ENCODE data around the gene TMA7B. TPM values are rescaled to one million over a fixed set of nuclear protein-coding genes. Genes with fewer than 3 reads are reported as not detected.
"Not testable (repeated sequence)": the region's sequence is repeated elsewhere in the genome, so short reads cannot be mapped to it uniquely, and the experiment has no call there.

Gene TMA7B
- total RNA-seq, 4 donors from 2014 or later: not detected

GRCh38 chr22:39947220-39948216, 12.7 kb upstream of the TMA7B start:
- H3K9me3 ChIP-seq: no peaks in the 10 kb centered on the region
- H3K27me3 ChIP-seq: no peaks in the 10 kb centered on the region
- in situ Hi-C loops (cut with MboI; ENCODE audit: low sequenced_read_pairs in 4 of 4) (no loop called here), intact Hi-C loops (cut with DNase I; ENCODE audit: low total_unique reads) (no loop called here)
- TF ChIP-seq POLR2A (IDR thresholded peaks at IDR 0.05) (no peak), CTCF (IDR thresholded peaks at IDR 0.05 in 4 of 5, conservative IDR thresholded peaks at IDR 0.05 in 1 of 5) (no peak)
- no peak overlapping the region for H3K4me3 ChIP-seq
- no peaks in the 10 kb centered on the region for H3K4me1 ChIP-seq
- ATAC-seq (no peak), DNase-seq (no peak)
- no peaks in the 10 kb centered on the region for H3K36me3 ChIP-seq
- H3K27ac ChIP-seq: no peak overlapping the region

GRCh38 chr22:39949964-39950737, 10.0 kb upstream of the TMA7B start:
- no peaks in the 10 kb centered on the region for H3K36me3 ChIP-seq
- H3K27me3 ChIP-seq: no peaks in the 10 kb centered on the region
- in situ Hi-C loops (cut with MboI; ENCODE audit: low sequenced_read_pairs in 4 of 4): no loop called here
- TF ChIP-seq POLR2A (IDR thresholded peaks at IDR 0.05) (no peak), CTCF (IDR thresholded peaks at IDR 0.05 in 4 of 5, conservative IDR thresholded peaks at IDR 0.05 in 1 of 5) (no peak)
- H3K9me3 ChIP-seq: no peaks in the 10 kb centered on the region
- no peak for ATAC-seq
- no peak for DNase-seq
- no peak overlapping the region for H3K4me3 ChIP-seq
- H3K27ac ChIP-seq: no peak overlapping the region
- H3K4me1 ChIP-seq: no peaks in the 10 kb centered on the region
- intact Hi-C loops (cut with DNase I; ENCODE audit: low total_unique reads): no loop called here

- H3K27ac ChIP-seq; ATAC-seq; H3K9me3 ChIP-seq; in situ Hi-C loops (cut with MboI; ENCODE audit: low sequenced_read_pairs in 4 of 4); H3K4me3 ChIP-seq; H3K4me1 ChIP-seq; H3K36me3 ChIP-seq; intact Hi-C loops (cut with DNase I; ENCODE audit: low total_unique reads); DNase-seq; H3K27me3 ChIP-seq: not testable (repeated sequence)
Observed at GRCh38 chr22:39951603-39952293, 8.4 kb upstream of the TMA7B start.

GRCh38 chr22:39952347-39952746, 7.8 kb upstream of the TMA7B start:
- DNase-seq (no peak), ATAC-seq (no peak)
- Histone ChIP-seq H3K27ac (no peak overlapping the region), H3K4me1 (no peaks in the 10 kb centered on the region), H3K36me3 (no peaks in the 10 kb centered on the region), H3K4me3 (no peak overlapping the region), H3K9me3 (no peaks in the 10 kb centered on the region), H3K27me3 (no peaks in the 10 kb centered on the region)
- no peak for TF ChIP-seq CTCF (IDR thresholded peaks at IDR 0.05 in 4 of 5, conservative IDR thresholded peaks at IDR 0.05 in 1 of 5)
- no peak for TF ChIP-seq POLR2A (IDR thresholded peaks at IDR 0.05)
- in situ Hi-C loops (cut with MboI; ENCODE audit: low sequenced_read_pairs in 4 of 4): no loop called here
- intact Hi-C loops (cut with DNase I; ENCODE audit: low total_unique reads): no loop called here

All from gastrocnemius medialis (tissue), 4 donors.